ENCODE measurements around the gene SLC25A19. TPM values are rescaled to one million over a fixed set of nuclear protein-coding genes. Genes with fewer than 3 reads are reported as not detected.

The SLC25A19 gene
- total and polyA plus RNA-seq, 9 of the 15 experiments (the other 6 are each of a cell fraction or from before 2014, with no cell fraction given) = 33.4 to 76.6 (median 55.3) TPM

DNA sequence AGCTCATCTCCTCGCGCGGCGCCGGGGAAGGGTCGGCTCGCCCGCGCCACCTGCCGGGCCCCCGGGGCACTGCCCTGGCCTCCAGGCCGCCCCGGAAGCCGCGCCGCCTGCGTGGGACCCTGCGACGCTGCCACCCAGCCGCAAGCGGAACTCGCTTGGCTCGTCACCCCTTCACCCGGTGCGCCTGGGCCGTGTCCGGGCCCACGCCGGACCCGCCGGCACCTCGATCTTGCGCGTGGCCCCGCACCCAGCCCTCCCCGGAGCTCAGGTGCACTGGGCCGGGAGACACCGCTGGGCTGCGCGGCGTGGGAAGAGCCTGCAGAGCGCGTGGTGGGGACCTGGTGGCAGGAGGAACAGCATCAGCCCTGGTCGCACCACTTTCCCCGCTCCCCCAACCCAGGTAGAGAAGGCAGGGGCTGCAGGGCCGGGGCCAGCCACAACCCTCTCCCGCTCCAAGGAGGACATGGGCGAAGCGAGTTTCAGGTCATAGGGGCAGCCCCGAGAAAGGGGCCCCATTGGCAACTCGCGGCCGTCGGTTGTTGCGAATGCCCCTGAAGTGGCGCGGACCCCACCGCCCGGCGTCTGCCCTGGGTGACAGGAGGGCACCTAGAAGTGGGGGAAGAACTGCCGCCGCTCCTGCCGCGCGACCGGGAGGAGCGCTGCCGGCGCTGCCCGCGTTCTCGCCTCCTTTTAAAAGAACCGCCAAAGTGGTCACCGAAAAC is 17.8 kb downstream of the SLC25A19 start (continued):
- TF ChIP-seq FOXK1 (CRISPR knock-in tag; IDR thresholded peaks at IDR 0.05; ENCODE audit: borderline replicate concordance) = no peak
- TF ChIP-seq BRF1 (IDR thresholded peaks at IDR 0.05; ENCODE audit: borderline replicate concordance, extremely low read depth, insufficient read length) = no peak
- no peak for TF ChIP-seq ZNF780A (CRISPR knock-in tag; IDR thresholded peaks at IDR 0.05)
- TF ChIP-seq, protein P1, sequence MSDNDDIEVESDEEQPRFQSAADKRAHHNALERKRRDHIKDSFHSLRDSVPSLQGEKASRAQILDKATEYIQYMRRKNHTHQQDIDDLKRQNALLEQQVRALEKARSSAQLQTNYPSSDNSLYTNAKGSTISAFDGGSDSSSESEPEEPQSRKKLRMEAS (CRISPR knock-in tag; IDR thresholded peaks at IDR 0.05) = peak; percentile 77
- TF ChIP-seq ZNF668 (CRISPR knock-in tag; IDR thresholded peaks at IDR 0.05) = no peak
- TF ChIP-seq FOXA3 (CRISPR knock-in tag; conservative IDR thresholded peaks at IDR 0.05 in 1 of 2, IDR thresholded peaks at IDR 0.05 in 1 of 2) = peak in 1 of 2 experiments; percentile 17; a peak in 1 of 4 replicates
- TF ChIP-seq, protein P2, sequence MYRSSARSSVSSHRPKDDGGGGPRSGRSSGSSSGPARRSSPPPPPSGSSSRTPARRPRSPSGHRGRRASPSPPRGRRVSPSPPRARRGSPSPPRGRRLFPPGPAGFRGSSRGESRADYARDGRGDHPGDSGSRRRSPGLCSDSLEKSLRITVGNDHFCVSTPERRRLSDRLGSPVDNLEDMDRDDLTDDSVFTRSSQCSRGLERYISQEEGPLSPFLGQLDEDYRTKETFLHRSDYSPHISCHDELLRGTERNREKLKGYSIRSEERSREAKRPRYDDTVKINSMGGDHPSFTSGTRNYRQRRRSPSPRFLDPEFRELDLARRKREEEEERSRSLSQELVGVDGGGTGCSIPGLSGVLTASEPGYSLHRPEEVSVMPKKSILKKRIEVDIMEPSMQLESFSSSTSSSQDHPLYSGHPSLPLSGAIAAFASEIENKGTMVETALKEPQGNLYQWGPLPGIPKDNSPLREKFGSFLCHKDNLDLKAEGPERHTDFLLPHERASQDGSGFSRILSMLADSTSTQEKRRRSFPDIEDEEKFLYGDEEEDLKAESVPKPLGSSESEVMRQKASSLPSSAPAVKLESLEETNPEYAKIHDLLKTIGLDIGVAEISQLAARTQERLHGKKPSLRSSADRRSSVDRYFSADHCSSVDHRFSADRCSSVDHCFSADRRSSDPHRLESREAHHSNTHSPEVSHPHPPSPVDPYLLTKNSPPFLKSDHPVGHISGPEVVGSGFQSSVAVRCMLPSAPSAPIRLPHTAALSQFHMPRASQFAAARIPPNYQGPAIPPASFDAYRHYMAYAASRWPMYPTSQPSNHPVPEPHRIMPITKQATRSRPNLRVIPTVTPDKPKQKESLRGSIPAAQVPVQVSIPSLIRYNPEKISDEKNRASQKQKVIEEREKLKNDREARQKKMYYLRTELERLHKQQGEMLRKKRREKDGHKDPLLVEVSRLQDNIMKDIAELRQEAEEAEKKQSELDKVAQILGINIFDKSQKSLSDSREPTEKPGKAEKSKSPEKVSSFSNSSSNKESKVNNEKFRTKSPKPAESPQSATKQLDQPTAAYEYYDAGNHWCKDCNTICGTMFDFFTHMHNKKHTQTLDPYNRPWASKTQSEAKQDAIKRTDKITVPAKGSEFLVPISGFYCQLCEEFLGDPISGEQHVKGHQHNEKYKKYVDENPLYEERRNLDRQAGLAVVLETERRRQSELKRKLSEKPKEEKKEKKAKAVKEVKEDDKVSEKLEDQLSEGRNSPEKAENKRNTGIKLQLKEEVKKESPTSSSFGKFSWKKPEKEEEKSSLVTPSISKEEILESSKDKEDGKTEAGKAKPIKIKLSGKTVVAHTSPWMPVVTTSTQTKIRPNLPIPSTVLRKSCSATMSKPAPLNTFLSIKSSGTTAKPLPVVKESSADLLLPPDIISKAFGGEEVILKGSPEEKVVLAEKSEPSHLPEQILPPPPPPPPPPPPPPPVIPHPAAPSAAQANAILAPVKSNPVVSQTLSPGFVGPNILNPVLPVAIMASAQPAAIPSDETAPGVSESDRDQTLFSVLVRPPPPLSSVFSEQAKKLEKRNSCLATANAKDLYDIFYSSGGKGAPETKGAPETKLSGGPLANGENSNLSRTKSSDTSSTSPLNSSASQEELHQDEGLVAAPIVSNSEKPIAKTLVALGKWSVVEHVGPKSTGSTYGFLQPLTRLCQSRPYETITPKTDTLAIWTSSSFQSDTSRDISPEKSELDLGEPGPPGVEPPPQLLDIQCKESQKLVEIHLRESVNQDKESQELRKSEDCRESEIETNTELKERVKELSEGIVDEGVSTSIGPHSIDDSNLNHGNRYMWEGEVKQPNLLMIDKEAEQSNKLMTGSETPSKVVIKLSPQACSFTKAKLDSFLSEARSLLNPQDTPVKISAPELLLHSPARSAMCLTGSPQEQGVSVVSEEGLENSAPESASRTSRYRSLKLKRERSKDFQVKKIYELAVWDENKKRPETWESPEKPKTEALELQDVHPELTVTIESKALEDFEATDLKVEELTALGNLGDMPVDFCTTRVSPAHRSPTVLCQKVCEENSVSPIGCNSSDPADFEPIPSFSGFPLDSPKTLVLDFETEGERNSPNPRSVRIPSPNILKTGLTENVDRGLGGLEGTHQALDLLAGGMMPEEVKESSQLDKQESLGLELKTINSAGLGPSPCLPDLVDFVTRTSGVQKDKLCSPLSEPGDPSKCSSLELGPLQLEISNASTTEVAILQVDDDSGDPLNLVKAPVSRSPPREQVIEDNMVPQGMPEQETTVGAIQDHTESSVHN (IDR thresholded peaks at IDR 0.05; ENCODE audit: borderline replicate concordance in 1 of 2, low read depth in 1 of 2) = no peak
- no peak for TF ChIP-seq PTBP1 (IDR thresholded peaks at IDR 0.05; ENCODE audit: low read depth, low read length)
- TF ChIP-seq HDAC3 (IDR thresholded peaks at IDR 0.05; ENCODE audit: borderline replicate concordance, partially characterized antibody) = no peak
- TF ChIP-seq EZH2 (IDR thresholded peaks at IDR 0.05; ENCODE audit: borderline replicate concordance, low read depth, low read length) = no peak
- no peak for TF ChIP-seq NCOR1 (IDR thresholded peaks at IDR 0.05)
- TF ChIP-seq HNRNPUL1 (IDR thresholded peaks at IDR 0.05; ENCODE audit: low read length) = no peak
- TF ChIP-seq ZNF133 (CRISPR knock-in tag; IDR thresholded peaks at IDR 0.05) = no peak
